ENCODE measurements around the gene PTPRN2. TPM values are rescaled to one million over a fixed set of nuclear protein-coding genes. Genes with fewer than 3 reads are reported as not detected.

PTPRN2 gene
- polyA plus RNA-seq, 1 of the 3 experiments (the other 2 are of a cell fraction): 4.0 TPM

DNA sequence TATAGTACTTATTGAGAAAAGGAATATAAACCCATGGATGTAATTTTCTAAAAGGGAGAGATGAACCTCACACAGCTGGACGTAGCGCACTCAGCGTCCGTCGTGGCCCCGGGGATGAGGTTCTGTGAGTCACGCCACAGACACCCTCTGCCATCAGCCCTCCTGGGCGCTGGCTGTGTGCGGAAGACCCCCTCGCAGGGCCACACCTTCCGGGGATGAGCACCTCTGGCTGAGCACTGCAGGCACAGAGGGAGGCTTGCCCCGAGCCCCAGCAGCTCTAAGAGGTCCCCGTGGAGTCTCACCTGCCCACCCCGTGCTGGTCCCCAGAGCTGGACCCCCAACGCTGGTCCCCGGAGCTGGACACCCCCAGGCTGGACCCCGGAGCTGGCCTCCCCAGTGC is 215.8 kb downstream of the PTPRN2 start:
- WGBS (ENCODE audit: low lambda C conversion rate): 50% methylated on average over 14 of the region's 17 CpGs
- POLR2A ChIA-PET: no interaction called here

DNA sequence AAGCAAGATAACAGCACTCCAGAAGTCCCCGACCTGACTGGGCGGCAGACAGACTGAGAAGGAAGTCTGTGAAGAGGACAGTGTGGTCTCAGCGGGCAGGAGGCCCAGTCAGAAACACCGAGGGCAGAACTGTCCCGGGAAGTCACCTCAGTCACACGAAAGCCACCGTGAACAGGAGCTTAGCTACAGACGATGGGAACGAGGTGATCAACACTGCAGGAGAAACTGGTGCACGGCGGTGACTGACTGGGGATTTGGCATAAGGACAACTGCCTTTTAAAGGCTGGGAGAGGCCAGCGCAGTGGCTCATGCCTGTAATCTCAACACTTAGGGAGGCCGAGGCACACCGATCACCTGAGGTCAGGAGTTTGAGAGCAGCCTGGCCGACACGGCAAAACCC is 217.8 kb downstream of the PTPRN2 start:
- POLR2A ChIA-PET: no interaction called here
- WGBS (ENCODE audit: low lambda C conversion rate): 67% methylated on average over 16 of the region's 16 CpGs
- TF ChIP-seq, protein P1, sequence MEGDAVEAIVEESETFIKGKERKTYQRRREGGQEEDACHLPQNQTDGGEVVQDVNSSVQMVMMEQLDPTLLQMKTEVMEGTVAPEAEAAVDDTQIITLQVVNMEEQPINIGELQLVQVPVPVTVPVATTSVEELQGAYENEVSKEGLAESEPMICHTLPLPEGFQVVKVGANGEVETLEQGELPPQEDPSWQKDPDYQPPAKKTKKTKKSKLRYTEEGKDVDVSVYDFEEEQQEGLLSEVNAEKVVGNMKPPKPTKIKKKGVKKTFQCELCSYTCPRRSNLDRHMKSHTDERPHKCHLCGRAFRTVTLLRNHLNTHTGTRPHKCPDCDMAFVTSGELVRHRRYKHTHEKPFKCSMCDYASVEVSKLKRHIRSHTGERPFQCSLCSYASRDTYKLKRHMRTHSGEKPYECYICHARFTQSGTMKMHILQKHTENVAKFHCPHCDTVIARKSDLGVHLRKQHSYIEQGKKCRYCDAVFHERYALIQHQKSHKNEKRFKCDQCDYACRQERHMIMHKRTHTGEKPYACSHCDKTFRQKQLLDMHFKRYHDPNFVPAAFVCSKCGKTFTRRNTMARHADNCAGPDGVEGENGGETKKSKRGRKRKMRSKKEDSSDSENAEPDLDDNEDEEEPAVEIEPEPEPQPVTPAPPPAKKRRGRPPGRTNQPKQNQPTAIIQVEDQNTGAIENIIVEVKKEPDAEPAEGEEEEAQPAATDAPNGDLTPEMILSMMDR (IDR thresholded peaks at IDR 0.05): no peak
- TF ChIP-seq GABPA (IDR thresholded peaks at IDR 0.05; ENCODE audit: low read depth) (no peak), MXI1 (IDR thresholded peaks at IDR 0.05; ENCODE audit: low read depth, low read length) (no peak), EZH2phosphoT487 (IDR thresholded peaks at IDR 0.05; ENCODE audit: borderline replicate concordance, low read depth) (no peak), NRF1 (IDR thresholded peaks at IDR 0.05; ENCODE audit: low read depth, low read length) (no peak), MEF2A (IDR thresholded peaks at IDR 0.05; ENCODE audit: borderline replicate concordance, low read depth) (no peak), FOSL2 (IDR thresholded peaks at IDR 0.05; ENCODE audit: borderline replicate concordance, low read depth) (no peak), RFX5 (IDR thresholded peaks at IDR 0.05; ENCODE audit: low read length) (no peak), RAD21 (IDR thresholded peaks at IDR 0.05; ENCODE audit: low read length) (no peak), RCOR1 (IDR thresholded peaks at IDR 0.05; ENCODE audit: low read length) (no peak), JUND (IDR thresholded peaks at IDR 0.05) (no peak), POLR2AphosphoS5 (IDR thresholded peaks at IDR 0.05; ENCODE audit: low read depth, low read length) (no peak), EP300 (IDR thresholded peaks at IDR 0.05; ENCODE audit: borderline replicate concordance in 1 of 2, low read depth in 1 of 2, low read length in 1 of 2) (no peak)
- TF ChIP-seq, protein P2, sequence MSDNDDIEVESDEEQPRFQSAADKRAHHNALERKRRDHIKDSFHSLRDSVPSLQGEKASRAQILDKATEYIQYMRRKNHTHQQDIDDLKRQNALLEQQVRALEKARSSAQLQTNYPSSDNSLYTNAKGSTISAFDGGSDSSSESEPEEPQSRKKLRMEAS (IDR thresholded peaks at IDR 0.05; ENCODE audit: low read depth): no peak
- TF ChIP-seq, protein P3, sequence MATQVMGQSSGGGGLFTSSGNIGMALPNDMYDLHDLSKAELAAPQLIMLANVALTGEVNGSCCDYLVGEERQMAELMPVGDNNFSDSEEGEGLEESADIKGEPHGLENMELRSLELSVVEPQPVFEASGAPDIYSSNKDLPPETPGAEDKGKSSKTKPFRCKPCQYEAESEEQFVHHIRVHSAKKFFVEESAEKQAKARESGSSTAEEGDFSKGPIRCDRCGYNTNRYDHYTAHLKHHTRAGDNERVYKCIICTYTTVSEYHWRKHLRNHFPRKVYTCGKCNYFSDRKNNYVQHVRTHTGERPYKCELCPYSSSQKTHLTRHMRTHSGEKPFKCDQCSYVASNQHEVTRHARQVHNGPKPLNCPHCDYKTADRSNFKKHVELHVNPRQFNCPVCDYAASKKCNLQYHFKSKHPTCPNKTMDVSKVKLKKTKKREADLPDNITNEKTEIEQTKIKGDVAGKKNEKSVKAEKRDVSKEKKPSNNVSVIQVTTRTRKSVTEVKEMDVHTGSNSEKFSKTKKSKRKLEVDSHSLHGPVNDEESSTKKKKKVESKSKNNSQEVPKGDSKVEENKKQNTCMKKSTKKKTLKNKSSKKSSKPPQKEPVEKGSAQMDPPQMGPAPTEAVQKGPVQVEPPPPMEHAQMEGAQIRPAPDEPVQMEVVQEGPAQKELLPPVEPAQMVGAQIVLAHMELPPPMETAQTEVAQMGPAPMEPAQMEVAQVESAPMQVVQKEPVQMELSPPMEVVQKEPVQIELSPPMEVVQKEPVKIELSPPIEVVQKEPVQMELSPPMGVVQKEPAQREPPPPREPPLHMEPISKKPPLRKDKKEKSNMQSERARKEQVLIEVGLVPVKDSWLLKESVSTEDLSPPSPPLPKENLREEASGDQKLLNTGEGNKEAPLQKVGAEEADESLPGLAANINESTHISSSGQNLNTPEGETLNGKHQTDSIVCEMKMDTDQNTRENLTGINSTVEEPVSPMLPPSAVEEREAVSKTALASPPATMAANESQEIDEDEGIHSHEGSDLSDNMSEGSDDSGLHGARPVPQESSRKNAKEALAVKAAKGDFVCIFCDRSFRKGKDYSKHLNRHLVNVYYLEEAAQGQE (IDR thresholded peaks at IDR 0.05; ENCODE audit: low read depth, low read length): no peak
- TF ChIP-seq, protein P4, sequence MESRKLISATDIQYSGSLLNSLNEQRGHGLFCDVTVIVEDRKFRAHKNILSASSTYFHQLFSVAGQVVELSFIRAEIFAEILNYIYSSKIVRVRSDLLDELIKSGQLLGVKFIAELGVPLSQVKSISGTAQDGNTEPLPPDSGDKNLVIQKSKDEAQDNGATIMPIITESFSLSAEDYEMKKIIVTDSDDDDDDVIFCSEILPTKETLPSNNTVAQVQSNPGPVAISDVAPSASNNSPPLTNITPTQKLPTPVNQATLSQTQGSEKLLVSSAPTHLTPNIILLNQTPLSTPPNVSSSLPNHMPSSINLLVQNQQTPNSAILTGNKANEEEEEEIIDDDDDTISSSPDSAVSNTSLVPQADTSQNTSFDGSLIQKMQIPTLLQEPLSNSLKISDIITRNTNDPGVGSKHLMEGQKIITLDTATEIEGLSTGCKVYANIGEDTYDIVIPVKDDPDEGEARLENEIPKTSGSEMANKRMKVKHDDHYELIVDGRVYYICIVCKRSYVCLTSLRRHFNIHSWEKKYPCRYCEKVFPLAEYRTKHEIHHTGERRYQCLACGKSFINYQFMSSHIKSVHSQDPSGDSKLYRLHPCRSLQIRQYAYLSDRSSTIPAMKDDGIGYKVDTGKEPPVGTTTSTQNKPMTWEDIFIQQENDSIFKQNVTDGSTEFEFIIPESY (IDR thresholded peaks at IDR 0.05; ENCODE audit: borderline replicate concordance, low read depth): no peak
- TF ChIP-seq, protein P5, sequence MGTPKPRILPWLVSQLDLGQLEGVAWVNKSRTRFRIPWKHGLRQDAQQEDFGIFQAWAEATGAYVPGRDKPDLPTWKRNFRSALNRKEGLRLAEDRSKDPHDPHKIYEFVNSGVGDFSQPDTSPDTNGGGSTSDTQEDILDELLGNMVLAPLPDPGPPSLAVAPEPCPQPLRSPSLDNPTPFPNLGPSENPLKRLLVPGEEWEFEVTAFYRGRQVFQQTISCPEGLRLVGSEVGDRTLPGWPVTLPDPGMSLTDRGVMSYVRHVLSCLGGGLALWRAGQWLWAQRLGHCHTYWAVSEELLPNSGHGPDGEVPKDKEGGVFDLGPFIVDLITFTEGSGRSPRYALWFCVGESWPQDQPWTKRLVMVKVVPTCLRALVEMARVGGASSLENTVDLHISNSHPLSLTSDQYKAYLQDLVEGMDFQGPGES (IDR thresholded peaks at IDR 0.05; ENCODE audit: low read depth, low read length): no peak

More for the DNA sequence above, 215.8 kb downstream of the PTPRN2 start:
- H3K27ac ChIP-seq (ENCODE audit: low read depth in 2 of 2, low read length in 1 of 2): no peak overlapping the region
- peaks cover 0 to 33% of the 10 kb centered on the region in 2 experiments; a peak in 1 of 4 replicates for H3K4me1 ChIP-seq (ENCODE audit: control insufficient read depth in 1 of 2, insufficient read depth in 2 of 2, low read depth in 1 of 2, low read length in 1 of 2)
- H3F3A ChIP-seq (replicated peaks; ENCODE audit: insufficient read depth): no peaks in the 10 kb centered on the region
- H3K9me2 ChIP-seq: no peaks in the 10 kb centered on the region
- H3K4me2 ChIP-seq: no peak overlapping the region
- CTCF ChIA-PET: interaction anchor here (0.6 kb wide), 1 partner anchor 21 kb away, joined by 3 read pairs; no protein-coding TSS in a partner anchor
- H3K9ac ChIP-seq: no peak overlapping the region
- no peaks in the 10 kb centered on the region for H3K79me2 ChIP-seq (ENCODE audit: insufficient read depth)
- no peaks in the 10 kb centered on the region for H4K20me1 ChIP-seq (ENCODE audit: insufficient read depth)
- H3K27me3 ChIP-seq (ENCODE audit: insufficient read depth): no peaks in the 10 kb centered on the region
- DNase-seq: no peak
- no peaks in the 10 kb centered on the region for H3K36me3 ChIP-seq (replicated peaks in 1 of 2; ENCODE audit: control insufficient read depth in 1 of 2, insufficient read depth in 2 of 2, low read length in 1 of 2)
- no peak overlapping the region for H2AFZ ChIP-seq (ENCODE audit: low read depth)
- no peak for TF ChIP-seq FOXJ3 (CRISPR knock-in tag; IDR thresholded peaks at IDR 0.05)
- TF ChIP-seq TCF12 (IDR thresholded peaks at IDR 0.05): no peak
- no peak for TF ChIP-seq SMC3 (IDR thresholded peaks at IDR 0.05; ENCODE audit: low read depth, low read length)
- TF ChIP-seq FOXM1 (IDR thresholded peaks at IDR 0.05; ENCODE audit: low read depth): no peak
- TF ChIP-seq EZH2phosphoT487 (IDR thresholded peaks at IDR 0.05; ENCODE audit: borderline replicate concordance, low read depth): no peak
- TF ChIP-seq RFX5 (IDR thresholded peaks at IDR 0.05; ENCODE audit: low read length): no peak
- no peak for TF ChIP-seq TEAD4 (IDR thresholded peaks at IDR 0.05; ENCODE audit: borderline replicate concordance, insufficient read depth)
- H3K9me3 ChIP-seq: 0 out of 2 replicates have a peak, but pooled peaks cover 9% of the 10 kb centered on the region
- no peak overlapping the region for H3K4me3 ChIP-seq (ENCODE audit: low read depth in 2 of 2, low read length in 1 of 2)

More for the DNA sequence above, 217.8 kb downstream of the PTPRN2 start:
- no peaks in the 10 kb centered on the region for H3F3A ChIP-seq (replicated peaks; ENCODE audit: insufficient read depth)
- no peaks in the 10 kb centered on the region for H4K20me1 ChIP-seq (ENCODE audit: insufficient read depth)
- CTCF ChIA-PET: no interaction called here
- 0 out of 2 replicates have a peak, but pooled peaks cover 9% of the 10 kb centered on the region for H3K9me3 ChIP-seq
- no peak overlapping the region for H3K4me2 ChIP-seq
- H3K27ac ChIP-seq (ENCODE audit: low read depth in 2 of 2, low read length in 1 of 2): no peak overlapping the region
- H3K79me2 ChIP-seq (ENCODE audit: insufficient read depth): no peaks in the 10 kb centered on the region
- H2AFZ ChIP-seq (ENCODE audit: low read depth): no peak overlapping the region
- no peak overlapping the region for H3K4me3 ChIP-seq (ENCODE audit: low read depth in 2 of 2, low read length in 1 of 2)
- H3K9ac ChIP-seq: no peak overlapping the region
- peaks cover 0 to 35% of the 10 kb centered on the region in 2 experiments; a peak in 1 of 4 replicates for H3K4me1 ChIP-seq (ENCODE audit: control insufficient read depth in 1 of 2, insufficient read depth in 2 of 2, low read depth in 1 of 2, low read length in 1 of 2)
- no peaks in the 10 kb centered on the region for H3K36me3 ChIP-seq (replicated peaks in 1 of 2; ENCODE audit: control insufficient read depth in 1 of 2, insufficient read depth in 2 of 2, low read length in 1 of 2)
- H3K27me3 ChIP-seq (ENCODE audit: insufficient read depth): no peaks in the 10 kb centered on the region
- no peak for DNase-seq
- no peaks in the 10 kb centered on the region for H3K9me2 ChIP-seq
